ENCODE measurements around the gene TCF19. TPM values are rescaled to one million over a fixed set of nuclear protein-coding genes. Genes with fewer than 3 reads are reported as not detected.

Gene TCF19
- total RNA-seq, 1 experiment from 2014 or later = 15.0 TPM

DNA sequence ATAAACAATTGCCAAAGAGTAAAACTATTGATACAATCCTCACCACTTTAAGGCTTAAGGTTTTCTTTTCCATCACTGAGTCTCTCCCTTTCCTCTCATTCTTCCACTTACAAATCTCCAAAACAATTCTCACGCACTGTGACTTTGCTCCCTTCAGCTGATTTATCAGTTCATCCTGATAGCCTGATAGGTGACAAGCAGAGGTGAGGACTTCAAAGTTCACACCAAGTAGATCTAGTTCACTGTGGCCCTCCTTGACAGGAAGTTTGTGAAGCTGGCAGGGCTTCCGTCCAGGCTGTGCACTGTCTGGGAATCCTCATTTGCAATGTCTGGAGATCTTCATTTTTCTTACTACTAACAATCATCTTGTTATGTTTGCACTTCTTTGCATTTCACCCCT is 47.2 kb downstream of the TCF19 start:
- Histone ChIP-seq H3K4me1 (ENCODE audit: insufficient read depth, low read length) (peaks cover 13% of the 10 kb centered on the region; the same call in 1 of the 2 replicates), H2BK5ac (ENCODE audit: insufficient read length, low read length) (no peak overlapping the region), H2BK120ac (ENCODE audit: low read depth, low read length, poor library complexity, severe bottlenecking) (no peak overlapping the region), H2AK5ac (ENCODE audit: insufficient read length, low read length) (no peak overlapping the region), H2BK12ac (ENCODE audit: insufficient read length, low read depth, low read length) (no peak overlapping the region), H3K4ac (ENCODE audit: low read depth, low read length) (no peak overlapping the region), H3K14ac (ENCODE audit: insufficient read depth, low read length) (no peak overlapping the region), H3K18ac (ENCODE audit: insufficient read length, low read depth, low read length) (no peak overlapping the region), H3K9me3 (ENCODE audit: control insufficient read depth, low read depth, low read length) (no peaks in the 10 kb centered on the region), H3K27ac (ENCODE audit: insufficient read length, low read depth, low read length) (no peak overlapping the region), H3K9ac (ENCODE audit: extremely low read depth, insufficient read length, low read length) (no peak overlapping the region), H3K4me2 (ENCODE audit: insufficient read depth, insufficient read length, low read length) (no peak overlapping the region), H3K56ac (ENCODE audit: insufficient read length, low read depth, low read length) (no peak overlapping the region), H4K91ac (ENCODE audit: insufficient read length, low read depth, low read length) (no peak overlapping the region), H3T11ph (ENCODE audit: low read length) (no peak overlapping the region), H3K79me1 (ENCODE audit: insufficient read depth, low read depth, low read length, poor library complexity, severe bottlenecking) (no peaks in the 10 kb centered on the region), H3K27me3 (ENCODE audit: insufficient read depth, low read length) (no peaks in the 10 kb centered on the region), H3K79me2 (ENCODE audit: insufficient read depth, low read length) (no peaks in the 10 kb centered on the region), H2BK15ac (ENCODE audit: low read depth, low read length) (no peak overlapping the region), H4K5ac (ENCODE audit: insufficient read length, low read depth, low read length) (no peak overlapping the region), H3K23ac (ENCODE audit: insufficient read length, low read depth, low read length) (no peak overlapping the region), H4K8ac (replicated peaks; ENCODE audit: insufficient read length, low read depth, low read length) (no peak overlapping the region), H4K20me1 (ENCODE audit: control insufficient read depth, insufficient read depth, insufficient read length) (no peaks in the 10 kb centered on the region), H2BK20ac (ENCODE audit: low read depth, low read length, poor library complexity, severe bottlenecking) (no peak overlapping the region), H3K23me2 (ENCODE audit: insufficient read length, low read depth, low read length, poor library complexity, severe bottlenecking) (peaks cover 4% of the 10 kb centered on the region), H2AFZ (ENCODE audit: low read length) (no peak overlapping the region)
- peaks cover 30 to 31% of the 10 kb centered on the region in 2 experiments for H3K4me1 Mint-ChIP-seq
- no CpG with 5 or more reads among the region's 2 CpGs for WGBS (ENCODE audit: extremely low coverage, insufficient read length, low lambda C conversion rate)
- H3K27ac Mint-ChIP-seq = no peak overlapping the region
- TF ChIP-seq, protein P1, sequence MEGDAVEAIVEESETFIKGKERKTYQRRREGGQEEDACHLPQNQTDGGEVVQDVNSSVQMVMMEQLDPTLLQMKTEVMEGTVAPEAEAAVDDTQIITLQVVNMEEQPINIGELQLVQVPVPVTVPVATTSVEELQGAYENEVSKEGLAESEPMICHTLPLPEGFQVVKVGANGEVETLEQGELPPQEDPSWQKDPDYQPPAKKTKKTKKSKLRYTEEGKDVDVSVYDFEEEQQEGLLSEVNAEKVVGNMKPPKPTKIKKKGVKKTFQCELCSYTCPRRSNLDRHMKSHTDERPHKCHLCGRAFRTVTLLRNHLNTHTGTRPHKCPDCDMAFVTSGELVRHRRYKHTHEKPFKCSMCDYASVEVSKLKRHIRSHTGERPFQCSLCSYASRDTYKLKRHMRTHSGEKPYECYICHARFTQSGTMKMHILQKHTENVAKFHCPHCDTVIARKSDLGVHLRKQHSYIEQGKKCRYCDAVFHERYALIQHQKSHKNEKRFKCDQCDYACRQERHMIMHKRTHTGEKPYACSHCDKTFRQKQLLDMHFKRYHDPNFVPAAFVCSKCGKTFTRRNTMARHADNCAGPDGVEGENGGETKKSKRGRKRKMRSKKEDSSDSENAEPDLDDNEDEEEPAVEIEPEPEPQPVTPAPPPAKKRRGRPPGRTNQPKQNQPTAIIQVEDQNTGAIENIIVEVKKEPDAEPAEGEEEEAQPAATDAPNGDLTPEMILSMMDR (conservative IDR thresholded peaks at IDR 0.05) = no peak
- peaks cover 4 to 6% (median 5%) of the 10 kb centered on the region in 3 experiments; a peak in 5 of 7 replicates for H3K36me3 Mint-ChIP-seq (ENCODE audit: insufficient read depth in 1 of 3, low read depth in 3 of 3)
- H3K27me3 Mint-ChIP-seq (ENCODE audit: low read depth) = peaks cover 6% of the 10 kb centered on the region; the same call in 1 of the 2 replicates
- H3K9me3 Mint-ChIP-seq = peaks cover 5 to 6% of the 10 kb centered on the region in 2 experiments
- H3K4me3 Mint-ChIP-seq = no peak overlapping the region
- DNase-seq = no peak

All from H9 (cell line).